ENCODE data around the gene SOCS6.

DNA sequence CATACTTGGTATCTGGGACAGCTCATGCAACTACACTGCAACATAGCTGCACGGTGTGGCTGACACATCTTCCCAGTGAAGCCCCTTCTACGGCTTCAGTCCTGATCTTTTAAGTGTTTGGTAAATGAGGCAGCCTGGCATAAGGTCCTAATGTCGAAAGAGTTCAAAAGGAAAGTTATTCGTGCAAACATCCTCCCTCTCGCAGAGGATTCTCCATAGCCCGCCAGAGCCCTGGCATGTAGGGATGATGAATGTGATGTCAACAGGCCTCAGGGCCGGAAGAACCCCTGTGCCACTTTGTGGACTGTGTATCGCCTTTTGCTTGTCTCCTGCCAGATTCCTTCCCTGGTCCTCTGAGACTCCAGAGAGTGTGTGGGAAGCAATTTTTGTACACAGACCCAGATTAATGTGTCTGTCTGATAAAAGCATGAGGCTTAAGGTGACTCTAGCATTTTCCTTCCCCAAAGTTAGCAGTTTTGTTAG is 88.5 kb downstream of the SOCS6 start:
- TF ChIP-seq, protein P1, sequence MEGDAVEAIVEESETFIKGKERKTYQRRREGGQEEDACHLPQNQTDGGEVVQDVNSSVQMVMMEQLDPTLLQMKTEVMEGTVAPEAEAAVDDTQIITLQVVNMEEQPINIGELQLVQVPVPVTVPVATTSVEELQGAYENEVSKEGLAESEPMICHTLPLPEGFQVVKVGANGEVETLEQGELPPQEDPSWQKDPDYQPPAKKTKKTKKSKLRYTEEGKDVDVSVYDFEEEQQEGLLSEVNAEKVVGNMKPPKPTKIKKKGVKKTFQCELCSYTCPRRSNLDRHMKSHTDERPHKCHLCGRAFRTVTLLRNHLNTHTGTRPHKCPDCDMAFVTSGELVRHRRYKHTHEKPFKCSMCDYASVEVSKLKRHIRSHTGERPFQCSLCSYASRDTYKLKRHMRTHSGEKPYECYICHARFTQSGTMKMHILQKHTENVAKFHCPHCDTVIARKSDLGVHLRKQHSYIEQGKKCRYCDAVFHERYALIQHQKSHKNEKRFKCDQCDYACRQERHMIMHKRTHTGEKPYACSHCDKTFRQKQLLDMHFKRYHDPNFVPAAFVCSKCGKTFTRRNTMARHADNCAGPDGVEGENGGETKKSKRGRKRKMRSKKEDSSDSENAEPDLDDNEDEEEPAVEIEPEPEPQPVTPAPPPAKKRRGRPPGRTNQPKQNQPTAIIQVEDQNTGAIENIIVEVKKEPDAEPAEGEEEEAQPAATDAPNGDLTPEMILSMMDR (IDR thresholded peaks at IDR 0.05), result no peak
- no peak for TF ChIP-seq POLR2AphosphoS5 (IDR thresholded peaks at IDR 0.05; ENCODE audit: insufficient read depth in 1 of 2, low read depth in 1 of 2)
